Neuronal stem cell (in vitro differentiated cells): Measurements from ENCODE around the gene HMGCR.

ENCODE experiments used
- DNase-seq: peaks from one replicate; pipeline ENCODE4 v3.0.0-alpha.2; 2013; ENCODE audit warnings: low spot score
- H2AFZ ChIP-seq: one replicate; pipeline ENCODE4 v1.6.1; 2013; ENCODE audit warnings: mild to moderate bottlenecking, low read length, inconsistent platforms
- H2AK5ac ChIP-seq: 2 replicates; pipeline ENCODE4 v1.6.1; 2013; ENCODE audit warnings: low read depth, mild to moderate bottlenecking, inconsistent platforms, low read length, moderate library complexity, mixed read lengths
- H2BK120ac ChIP-seq: 2 replicates; pipeline ENCODE4 v1.6.1; 2013; ENCODE audit warnings: low read depth, mild to moderate bottlenecking, inconsistent platforms, low read length, moderate library complexity, mixed read lengths
- H2BK12ac ChIP-seq: one replicate; pipeline ENCODE4 v1.6.1; 2013; ENCODE audit warnings: low read length, inconsistent platforms
- H2BK15ac ChIP-seq: 2 replicates; pipeline ENCODE4 v1.6.1; 2013; ENCODE audit warnings: mild to moderate bottlenecking, low read length, inconsistent platforms, mixed read lengths
- H2BK5ac ChIP-seq: one replicate; pipeline ENCODE4 v1.6.1; 2013; ENCODE audit warnings: inconsistent platforms, mild to moderate bottlenecking, low read length, moderate library complexity
- H3K14ac ChIP-seq: one replicate; pipeline ENCODE4 v1.6.1; 2013; ENCODE audit warnings: low read length, inconsistent platforms
- H3K18ac ChIP-seq: 2 replicates; pipeline ENCODE4 v1.6.1; 2013; ENCODE audit warnings: low read length, inconsistent platforms
- H3K23ac ChIP-seq: 2 replicates; pipeline ENCODE4 v1.6.1; 2013; ENCODE audit warnings: low read depth, mild to moderate bottlenecking, mixed read lengths, low read length, inconsistent platforms; ENCODE audit not compliant: poor library complexity
- H3K27ac ChIP-seq: replicated peaks from 3 replicates; pipeline ENCODE4 v1.5.1; 2013; ENCODE audit warnings: low read length, inconsistent platforms
- H3K27me3 ChIP-seq, 3 experiments: 2 replicates each; pipeline ENCODE4 v1.6.1; 2013; ENCODE audit warnings: low read length in 3 of 3, mild to moderate bottlenecking in 2 of 3, inconsistent platforms in 1 of 3, low read depth in 1 of 3, mixed read lengths in 1 of 3, moderate library complexity in 1 of 3; ENCODE audit not compliant: control insufficient read depth in 3 of 3, insufficient read depth in 3 of 3
- H3K36me3 ChIP-seq, 2 donors: replicated peaks in 1 of 2; 2 replicates each; pipeline ENCODE4 v1.6.1; 2013; ENCODE audit warnings: low read length in 2 of 2; ENCODE audit not compliant: control insufficient read depth in 2 of 2, insufficient read depth in 2 of 2
- H3K4ac ChIP-seq: 2 replicates; pipeline ENCODE4 v1.6.1; 2013; ENCODE audit warnings: inconsistent platforms, mild to moderate bottlenecking, low read length, moderate library complexity
- H3K4me1 ChIP-seq, 2 donors: 1 replicate in 1 of 2; 2 replicates in 1 of 2; pipeline ENCODE4 v1.6.1; 2013; ENCODE audit warnings: low read length in 2 of 2, low read depth in 1 of 2; ENCODE audit not compliant: control insufficient read depth in 2 of 2, insufficient read depth in 1 of 2
- H3K4me2 ChIP-seq: one replicate; pipeline ENCODE4 v1.6.1; 2013; ENCODE audit warnings: mild to moderate bottlenecking, low read length, inconsistent platforms; ENCODE audit not compliant: insufficient read depth, poor library complexity, severe bottlenecking
- H3K4me3 ChIP-seq, 2 donors: 2 replicates each; pipeline ENCODE4 v1.5.1; 2013; ENCODE audit warnings: low read length in 2 of 2, mild to moderate bottlenecking in 2 of 2, inconsistent platforms in 1 of 2, moderate library complexity in 1 of 2
- H3K79me1 ChIP-seq: one replicate; pipeline ENCODE4 v1.6.1; 2013; ENCODE audit warnings: low read depth, mild to moderate bottlenecking, inconsistent platforms, low read length, moderate library complexity
- H3K9ac ChIP-seq: one replicate; pipeline ENCODE4 v1.6.1; 2013; ENCODE audit warnings: mild to moderate bottlenecking, low read depth, low read length, inconsistent platforms; ENCODE audit not compliant: poor library complexity
- H3K9me3 ChIP-seq, 2 donors: replicated peaks in 1 of 2; 2 replicates each; pipeline versions ENCODE3 to v1.6.1; 2013; ENCODE audit warnings: low read length in 2 of 2, mild to moderate bottlenecking in 2 of 2, inconsistent platforms in 1 of 2, low read depth in 1 of 2, mixed read lengths in 1 of 2, moderate library complexity in 1 of 2; ENCODE audit not compliant: control insufficient read depth in 2 of 2, insufficient read depth in 1 of 2
- H4K8ac ChIP-seq: one replicate; pipeline ENCODE4 v1.6.1; 2013; ENCODE audit warnings: low read depth, mild to moderate bottlenecking, inconsistent platforms, low read length, moderate library complexity
- H4K91ac ChIP-seq: one replicate; pipeline ENCODE4 v1.6.1; 2013; ENCODE audit warnings: low read length, low read depth, mild to moderate bottlenecking, inconsistent platforms; ENCODE audit not compliant: poor library complexity
- WGBS, 2 donors: extraction: QIAGEN DNeasy Blood & Tissue Kit; methylation state at CpG; one replicate each; pipeline ENCODE4 v1.1.7; 2013; ENCODE audit warnings: missing lambda C conversion rate in 2 of 2, mixed read lengths in 1 of 2; ENCODE audit not compliant: insufficient read length in 2 of 2, insufficient replicate concordance in 1 of 2; ENCODE audit errors: extremely low coverage in 2 of 2; 5-methylcytosine and 5-hydroxymethylcytosine counted together

Gene HMGCR

GRCh38 chr5:75374394-75374814 lies 37.4 kb downstream of the HMGCR start:
- Histone ChIP-seq H3K9me3 (no peaks in the 10 kb centered on the region), H3K18ac (no peak overlapping the region), H3K79me1 (no peaks in the 10 kb centered on the region), H4K91ac (no peak overlapping the region), H3K23ac (no peak overlapping the region), H3K36me3 (peaks cover 1 to 69% of the 10 kb centered on the region in 2 donors), H2AK5ac (no peak overlapping the region), H3K14ac (no peak overlapping the region), H2BK5ac (no peak overlapping the region), H3K4me1 (no peaks in the 10 kb centered on the region), H3K4me2 (no peak overlapping the region), H2BK15ac (no peak overlapping the region), H2AFZ (no peak overlapping the region), H3K4ac (no peak overlapping the region), H2BK120ac (no peak overlapping the region), H3K4me3 (no peak overlapping the region), H3K9ac (no peak overlapping the region), H3K27me3 (no peaks in the 10 kb centered on the region), H2BK12ac (no peak overlapping the region), H4K8ac (no peak overlapping the region), H3K27ac (no peak overlapping the region)
- no peak for DNase-seq
- no CpG with 5 or more reads among the region's 12 CpGs for WGBS, 2 donors

GRCh38 chr5:75375414-75375813 lies 38.4 kb downstream of the HMGCR start:
- peaks cover 1 to 78% of the 10 kb centered on the region in 2 donors for H3K36me3 ChIP-seq
- H3K27ac ChIP-seq, result no peak overlapping the region
- H2BK120ac ChIP-seq, result no peak overlapping the region
- DNase-seq, result no peak
- H3K9ac ChIP-seq, result no peak overlapping the region
- no peak overlapping the region for H2AFZ ChIP-seq
- no peak overlapping the region for H2BK5ac ChIP-seq
- no peak overlapping the region for H3K14ac ChIP-seq
- H4K91ac ChIP-seq, result no peak overlapping the region
- H2BK15ac ChIP-seq, result no peak overlapping the region
- H3K4me3 ChIP-seq, result no peak overlapping the region
- H3K4me2 ChIP-seq, result no peak overlapping the region
- no peak overlapping the region for H2BK12ac ChIP-seq
- no peak overlapping the region for H3K4ac ChIP-seq
- no peaks in the 10 kb centered on the region for H3K4me1 ChIP-seq
- no peak overlapping the region for H3K18ac ChIP-seq
- WGBS, 2 donors, result no CpG with 5 or more reads among the region's 4 CpGs
- no peak overlapping the region for H3K23ac ChIP-seq
- no peak overlapping the region for H2AK5ac ChIP-seq
- H3K79me1 ChIP-seq, result no peaks in the 10 kb centered on the region
- no peak overlapping the region for H4K8ac ChIP-seq
- H3K9me3 ChIP-seq, result no peaks in the 10 kb centered on the region
- H3K27me3 ChIP-seq, result no peaks in the 10 kb centered on the region

GRCh38 chr5:75380099-75380498 lies 43.1 kb downstream of the HMGCR start:
- WGBS, 2 donors, result no CpG with 5 or more reads among the region's 1 CpG

GRCh38 chr5:75381456-75381855 lies 44.4 kb downstream of the HMGCR start:
- H3K9me3 ChIP-seq, result no peaks in the 10 kb centered on the region
- peaks cover 4 to 93% of the 10 kb centered on the region in 2 donors for H3K36me3 ChIP-seq
- H2AFZ ChIP-seq, result no peak overlapping the region
- H3K27ac ChIP-seq, result no peak overlapping the region
- H3K14ac ChIP-seq, result no peak overlapping the region
- no peak overlapping the region for H2BK15ac ChIP-seq
- H3K18ac ChIP-seq, result no peak overlapping the region
- no peak overlapping the region for H2BK120ac ChIP-seq
- no peak overlapping the region for H2AK5ac ChIP-seq
- no peaks in the 10 kb centered on the region for H3K4me1 ChIP-seq
- H3K27me3 ChIP-seq, result no peaks in the 10 kb centered on the region
- H3K4ac ChIP-seq, result no peak overlapping the region
- WGBS, 2 donors, result no CpG with 5 or more reads among the region's 4 CpGs
- H3K4me3 ChIP-seq, result no peak overlapping the region
- H3K23ac ChIP-seq, result no peak overlapping the region
- H3K4me2 ChIP-seq, result no peak overlapping the region
- H2BK12ac ChIP-seq, result no peak overlapping the region
- no peak overlapping the region for H2BK5ac ChIP-seq
- no peak for DNase-seq
- no peak overlapping the region for H4K91ac ChIP-seq
- no peaks in the 10 kb centered on the region for H3K79me1 ChIP-seq
- no peak overlapping the region for H4K8ac ChIP-seq
- no peak overlapping the region for H3K9ac ChIP-seq

More at GRCh38 chr5:75380099-75380498, 43.1 kb downstream of the HMGCR start:
- H3K4me3 ChIP-seq, result no peak overlapping the region
- no peak overlapping the region for H3K4me2 ChIP-seq
- no peak overlapping the region for H4K8ac ChIP-seq
- H3K36me3 ChIP-seq, result peaks cover 4 to 93% of the 10 kb centered on the region in 2 donors
- no peaks in the 10 kb centered on the region for H3K9me3 ChIP-seq
- no peak overlapping the region for H3K23ac ChIP-seq
- no peaks in the 10 kb centered on the region for H3K79me1 ChIP-seq
- H2BK120ac ChIP-seq, result no peak overlapping the region
- H2AK5ac ChIP-seq, result no peak overlapping the region
- DNase-seq, result no peak
- no peak overlapping the region for H2BK12ac ChIP-seq
- H2BK5ac ChIP-seq, result no peak overlapping the region
- no peak overlapping the region for H3K27ac ChIP-seq
- no peaks in the 10 kb centered on the region for H3K4me1 ChIP-seq
- H3K18ac ChIP-seq, result no peak overlapping the region
- no peak overlapping the region for H2BK15ac ChIP-seq
- no peaks in the 10 kb centered on the region for H3K27me3 ChIP-seq
- no peak overlapping the region for H2AFZ ChIP-seq
- H3K9ac ChIP-seq, result no peak overlapping the region
- no peak overlapping the region for H3K4ac ChIP-seq
- no peak overlapping the region for H3K14ac ChIP-seq
- no peak overlapping the region for H4K91ac ChIP-seq
